ENCODE data around the gene MCUR1.

DNA sequence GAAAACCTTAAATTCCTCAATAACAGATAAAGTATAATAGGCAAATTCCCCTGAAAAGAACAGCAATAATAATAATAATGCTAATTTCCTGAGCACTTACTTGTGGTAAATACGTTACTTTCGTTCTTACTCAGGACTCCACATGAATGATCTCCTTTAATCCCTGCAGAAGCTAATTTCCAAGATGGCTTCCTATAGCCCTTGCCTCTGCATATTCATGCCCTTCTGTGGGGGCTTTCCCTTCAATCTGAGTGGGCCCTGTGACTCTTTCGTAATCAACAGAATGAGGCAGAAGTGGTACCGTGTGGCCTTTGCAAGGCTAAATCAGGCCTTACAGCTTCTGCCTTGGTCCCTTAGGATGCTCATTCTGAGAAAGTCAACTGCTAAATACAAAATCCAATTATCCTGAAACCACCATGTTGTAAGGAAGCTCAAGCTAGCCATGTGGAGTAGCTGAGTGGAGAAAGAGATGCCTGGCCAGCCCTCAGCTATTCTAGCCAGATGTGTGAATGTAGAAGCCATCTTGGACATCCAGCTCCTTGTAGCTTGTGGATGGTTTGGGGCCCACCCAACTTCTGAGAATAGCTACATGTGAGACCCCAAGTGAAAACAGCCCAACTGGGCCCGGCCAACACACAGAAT is 50.5 kb downstream of the MCUR1 start:
- TF ChIP-seq, protein P1, sequence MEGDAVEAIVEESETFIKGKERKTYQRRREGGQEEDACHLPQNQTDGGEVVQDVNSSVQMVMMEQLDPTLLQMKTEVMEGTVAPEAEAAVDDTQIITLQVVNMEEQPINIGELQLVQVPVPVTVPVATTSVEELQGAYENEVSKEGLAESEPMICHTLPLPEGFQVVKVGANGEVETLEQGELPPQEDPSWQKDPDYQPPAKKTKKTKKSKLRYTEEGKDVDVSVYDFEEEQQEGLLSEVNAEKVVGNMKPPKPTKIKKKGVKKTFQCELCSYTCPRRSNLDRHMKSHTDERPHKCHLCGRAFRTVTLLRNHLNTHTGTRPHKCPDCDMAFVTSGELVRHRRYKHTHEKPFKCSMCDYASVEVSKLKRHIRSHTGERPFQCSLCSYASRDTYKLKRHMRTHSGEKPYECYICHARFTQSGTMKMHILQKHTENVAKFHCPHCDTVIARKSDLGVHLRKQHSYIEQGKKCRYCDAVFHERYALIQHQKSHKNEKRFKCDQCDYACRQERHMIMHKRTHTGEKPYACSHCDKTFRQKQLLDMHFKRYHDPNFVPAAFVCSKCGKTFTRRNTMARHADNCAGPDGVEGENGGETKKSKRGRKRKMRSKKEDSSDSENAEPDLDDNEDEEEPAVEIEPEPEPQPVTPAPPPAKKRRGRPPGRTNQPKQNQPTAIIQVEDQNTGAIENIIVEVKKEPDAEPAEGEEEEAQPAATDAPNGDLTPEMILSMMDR (IDR thresholded peaks at IDR 0.05; ENCODE audit: poor library complexity): no peak
- no peak for TF ChIP-seq EZH2 (IDR thresholded peaks at IDR 0.05; ENCODE audit: borderline replicate concordance)
- no peak for TF ChIP-seq EZH2phosphoT487 (IDR thresholded peaks at IDR 0.05; ENCODE audit: low read depth, severe bottlenecking, unreplicated experiment)

Measured in hepatocyte (in vitro differentiated cells).